ENCODE measurements around the gene TANK. TPM values are rescaled to one million over a fixed set of nuclear protein-coding genes. Genes with fewer than 3 reads are reported as not detected.
"Not testable (repeated sequence)": the region's sequence is repeated elsewhere in the genome, so short reads cannot be mapped to it uniquely, and the experiment has no call there.

The TANK gene
- polyA plus RNA-seq, 2 donors: 24.1 to 25.0 TPM

- H3K4me3 ChIP-seq (ENCODE audit: low read depth in 1 of 2, low read length in 2 of 2): no peak overlapping the region
- no peaks in the 10 kb centered on the region for H3K36me3 ChIP-seq (ENCODE audit: control insufficient read depth in 2 of 2, insufficient read depth in 2 of 2, low read length in 1 of 2)
- no peaks in the 10 kb centered on the region for H3K4me1 ChIP-seq (ENCODE audit: control insufficient read depth in 2 of 2, insufficient read depth in 2 of 2, low read length in 1 of 2)
- no peak overlapping the region for H3K27ac ChIP-seq (ENCODE audit: low read depth in 2 of 2, low read length in 1 of 2)
- no peaks in the 10 kb centered on the region for H3K27me3 ChIP-seq (ENCODE audit: control insufficient read depth in 1 of 2, insufficient read depth in 2 of 2, low read length in 2 of 2)
- H3K9me3 ChIP-seq (ENCODE audit: control insufficient read depth in 2 of 2, insufficient read depth in 1 of 2, low read depth in 1 of 2, low read length in 1 of 2): no peaks in the 10 kb centered on the region
Observed at GRCh38 chr2:161190050-161190449, 29.8 kb downstream of the TANK start.

GRCh38 chr2:161195602-161196001 lies 35.4 kb downstream of the TANK start:
- 96 to 97% methylated on average over 4 of the region's 4 CpGs for WGBS, 2 donors
- H3K27ac ChIP-seq (ENCODE audit: low read depth in 2 of 2, low read length in 1 of 2); H3K36me3 ChIP-seq (ENCODE audit: control insufficient read depth in 2 of 2, insufficient read depth in 2 of 2, low read length in 1 of 2); H3K4me3 ChIP-seq (ENCODE audit: low read depth in 1 of 2, low read length in 2 of 2); H3K9me3 ChIP-seq (ENCODE audit: control insufficient read depth in 2 of 2, insufficient read depth in 1 of 2, low read depth in 1 of 2, low read length in 1 of 2); H3K27me3 ChIP-seq (ENCODE audit: control insufficient read depth in 1 of 2, insufficient read depth in 2 of 2, low read length in 2 of 2); H3K4me1 ChIP-seq (ENCODE audit: control insufficient read depth in 2 of 2, insufficient read depth in 2 of 2, low read length in 1 of 2): not testable (repeated sequence)

GRCh38 chr2:161199912-161200701 lies 39.9 kb downstream of the TANK start:
- H3K27me3 ChIP-seq (ENCODE audit: control insufficient read depth in 1 of 2, insufficient read depth in 2 of 2, low read length in 2 of 2): no peaks in the 10 kb centered on the region
- H3K36me3 ChIP-seq (ENCODE audit: control insufficient read depth in 2 of 2, insufficient read depth in 2 of 2, low read length in 1 of 2): no peaks in the 10 kb centered on the region
- H3K4me3 ChIP-seq (ENCODE audit: low read depth in 1 of 2, low read length in 2 of 2): no peak overlapping the region
- H3K9me3 ChIP-seq (ENCODE audit: control insufficient read depth in 2 of 2, insufficient read depth in 1 of 2, low read depth in 1 of 2, low read length in 1 of 2): no peaks in the 10 kb centered on the region
- H3K27ac ChIP-seq (ENCODE audit: low read depth in 2 of 2, low read length in 1 of 2): no peak overlapping the region
- H3K4me1 ChIP-seq (ENCODE audit: control insufficient read depth in 2 of 2, insufficient read depth in 2 of 2, low read length in 1 of 2): no peaks in the 10 kb centered on the region
- 79 to 87% methylated on average over 4 of the region's 4 CpGs for WGBS, 2 donors

- WGBS, 2 donors: 84 to 87% methylated on average over 3 of the region's 3 CpGs
- Histone ChIP-seq H3K4me1 (ENCODE audit: control insufficient read depth in 2 of 2, insufficient read depth in 2 of 2, low read length in 1 of 2) (no peaks in the 10 kb centered on the region), H3K36me3 (ENCODE audit: control insufficient read depth in 2 of 2, insufficient read depth in 2 of 2, low read length in 1 of 2) (no peaks in the 10 kb centered on the region), H3K9me3 (ENCODE audit: control insufficient read depth in 2 of 2, insufficient read depth in 1 of 2, low read depth in 1 of 2, low read length in 1 of 2) (no peaks in the 10 kb centered on the region), H3K4me3 (ENCODE audit: low read depth in 1 of 2, low read length in 2 of 2) (no peak overlapping the region), H3K27me3 (ENCODE audit: control insufficient read depth in 1 of 2, insufficient read depth in 2 of 2, low read length in 2 of 2) (no peaks in the 10 kb centered on the region), H3K27ac (ENCODE audit: low read depth in 2 of 2, low read length in 1 of 2) (no peak overlapping the region)
Observed at GRCh38 chr2:161204846-161205245, 44.6 kb downstream of the TANK start.

GRCh38 chr2:161206471-161207032 lies 46.3 kb downstream of the TANK start:
- Histone ChIP-seq H3K9me3 (ENCODE audit: control insufficient read depth in 2 of 2, insufficient read depth in 1 of 2, low read depth in 1 of 2, low read length in 1 of 2) (no peaks in the 10 kb centered on the region), H3K4me3 (ENCODE audit: low read depth in 1 of 2, low read length in 2 of 2) (no peak overlapping the region), H3K27me3 (ENCODE audit: control insufficient read depth in 1 of 2, insufficient read depth in 2 of 2, low read length in 2 of 2) (no peaks in the 10 kb centered on the region), H3K27ac (ENCODE audit: low read depth in 2 of 2, low read length in 1 of 2) (no peak overlapping the region), H3K36me3 (ENCODE audit: control insufficient read depth in 2 of 2, insufficient read depth in 2 of 2, low read length in 1 of 2) (no peaks in the 10 kb centered on the region), H3K4me1 (ENCODE audit: control insufficient read depth in 2 of 2, insufficient read depth in 2 of 2, low read length in 1 of 2) (no peaks in the 10 kb centered on the region)
- 63 to 67% methylated on average over 1 of the region's 1 CpG for WGBS, 2 donors

- no peaks in the 10 kb centered on the region for H3K27me3 ChIP-seq (ENCODE audit: control insufficient read depth in 1 of 2, insufficient read depth in 2 of 2, low read length in 2 of 2)
- WGBS, 2 donors: 77 to 84% methylated on average over 1 of the region's 1 CpG
- no peaks in the 10 kb centered on the region for H3K9me3 ChIP-seq (ENCODE audit: control insufficient read depth in 2 of 2, insufficient read depth in 1 of 2, low read depth in 1 of 2, low read length in 1 of 2)
- no peak overlapping the region for H3K27ac ChIP-seq (ENCODE audit: low read depth in 2 of 2, low read length in 1 of 2)
- no peak overlapping the region for H3K4me3 ChIP-seq (ENCODE audit: low read depth in 1 of 2, low read length in 2 of 2)
- no peaks in the 10 kb centered on the region for H3K4me1 ChIP-seq (ENCODE audit: control insufficient read depth in 2 of 2, insufficient read depth in 2 of 2, low read length in 1 of 2)
- H3K36me3 ChIP-seq (ENCODE audit: control insufficient read depth in 2 of 2, insufficient read depth in 2 of 2, low read length in 1 of 2): no peaks in the 10 kb centered on the region
Observed at GRCh38 chr2:161207941-161208340, 47.7 kb downstream of the TANK start.

- Histone ChIP-seq H3K9me3 (ENCODE audit: control insufficient read depth in 2 of 2, insufficient read depth in 1 of 2, low read depth in 1 of 2, low read length in 1 of 2) (no peaks in the 10 kb centered on the region), H3K27me3 (ENCODE audit: control insufficient read depth in 1 of 2, insufficient read depth in 2 of 2, low read length in 2 of 2) (no peaks in the 10 kb centered on the region), H3K4me3 (ENCODE audit: low read depth in 1 of 2, low read length in 2 of 2) (no peak overlapping the region), H3K36me3 (ENCODE audit: control insufficient read depth in 2 of 2, insufficient read depth in 2 of 2, low read length in 1 of 2) (no peaks in the 10 kb centered on the region), H3K4me1 (ENCODE audit: control insufficient read depth in 2 of 2, insufficient read depth in 2 of 2, low read length in 1 of 2) (no peaks in the 10 kb centered on the region), H3K27ac (ENCODE audit: low read depth in 2 of 2, low read length in 1 of 2) (no peak overlapping the region)
- WGBS, 2 donors: 79 to 81% methylated on average over 4 of the region's 4 CpGs
Observed at GRCh38 chr2:161208527-161209139, 48.4 kb downstream of the TANK start.

- Histone ChIP-seq H3K4me3 (ENCODE audit: low read depth in 1 of 2, low read length in 2 of 2) (no peak overlapping the region), H3K4me1 (ENCODE audit: control insufficient read depth in 2 of 2, insufficient read depth in 2 of 2, low read length in 1 of 2) (no peaks in the 10 kb centered on the region), H3K9me3 (ENCODE audit: control insufficient read depth in 2 of 2, insufficient read depth in 1 of 2, low read depth in 1 of 2, low read length in 1 of 2) (no peaks in the 10 kb centered on the region), H3K27ac (ENCODE audit: low read depth in 2 of 2, low read length in 1 of 2) (no peak overlapping the region), H3K27me3 (ENCODE audit: control insufficient read depth in 1 of 2, insufficient read depth in 2 of 2, low read length in 2 of 2) (no peaks in the 10 kb centered on the region), H3K36me3 (ENCODE audit: control insufficient read depth in 2 of 2, insufficient read depth in 2 of 2, low read length in 1 of 2) (peaks cover 0 to 2% of the 10 kb centered on the region in 2 donors)
- WGBS, 2 donors: 90 to 93% methylated on average over 2 of the region's 2 CpGs
Observed at GRCh38 chr2:161209902-161210301, 49.7 kb downstream of the TANK start.

GRCh38 chr2:161217597-161218185 lies 57.5 kb downstream of the TANK start:
- Histone ChIP-seq H3K27me3 (ENCODE audit: control insufficient read depth in 1 of 2, insufficient read depth in 2 of 2, low read length in 2 of 2) (no peaks in the 10 kb centered on the region), H3K36me3 (ENCODE audit: control insufficient read depth in 2 of 2, insufficient read depth in 2 of 2, low read length in 1 of 2) (peaks cover 0 to 2% of the 10 kb centered on the region in 2 donors), H3K4me3 (ENCODE audit: low read depth in 1 of 2, low read length in 2 of 2) (no peak overlapping the region)

More at GRCh38 chr2:161217597-161218185, 57.5 kb downstream of the TANK start:
- Histone ChIP-seq H3K4me1 (ENCODE audit: control insufficient read depth in 2 of 2, insufficient read depth in 2 of 2, low read length in 1 of 2) (no peaks in the 10 kb centered on the region), H3K9me3 (ENCODE audit: control insufficient read depth in 2 of 2, insufficient read depth in 1 of 2, low read depth in 1 of 2, low read length in 1 of 2) (no peaks in the 10 kb centered on the region), H3K27ac (ENCODE audit: low read depth in 2 of 2, low read length in 1 of 2) (no peak overlapping the region)
- 69 to 73% methylated on average over 3 of the region's 3 CpGs for WGBS, 2 donors
